SK-N-MC (cell line): ENCODE data around the gene GPATCH2.

ENCODE experiments used
- DNase-seq: peaks from one replicate; pipeline ENCODE4 v3.0.0-alpha.2; 2011; ENCODE audit warnings: low read depth, low spot score
- H3K27ac ChIP-seq: fragments of 200-600 bp; sonication (generic); 2 replicates; pipeline ENCODE4 v1.5.1; 2016; ENCODE audit warnings: mixed run types
- H3K36me3 ChIP-seq: fragments of 200-600 bp; sonication (generic); 2 replicates; pipeline ENCODE4 v1.6.1; 2017; ENCODE audit warnings: antibody characterized with exemption, low read length, mixed read lengths; ENCODE audit not compliant: insufficient read depth
- H3K4me3 ChIP-seq: fragments of 200-600 bp; sonication (generic); 2 replicates; pipeline ENCODE4 v1.5.1; 2016
- H3K9ac ChIP-seq: fragments of 200-600 bp; sonication (generic); 2 replicates; pipeline ENCODE4 v1.8.0; 2017; ENCODE audit warnings: mixed run types, mixed read lengths; ENCODE audit not compliant: insufficient read length
- H3K9me3 ChIP-seq: fragments of 200-600 bp; sonication (generic); 2 replicates; pipeline ENCODE4 v1.6.1; 2017; ENCODE audit warnings: low read depth, mild to moderate bottlenecking, antibody characterized with exemption, low read length, moderate library complexity, mixed read lengths
- EZH2 ChIP-seq: fragments of 200-600 bp; sonication (generic); IDR thresholded peaks from one replicate; pipeline ENCODE4 v1.6.1; 2017; ENCODE audit warnings: antibody characterized with exemption
- FOXP2 ChIP-seq: optimal IDR thresholded peaks from 2 replicates; pipeline ENCODE3; 2011; ENCODE audit warnings: mild to moderate bottlenecking, moderate library complexity; ENCODE audit not compliant: insufficient read depth; ENCODE audit errors: extremely low read length, control extremely low read depth
- POLR2AphosphoS5 ChIP-seq: IDR thresholded peaks from 2 replicates; pipeline ENCODE4 v1.6.1; 2012; ENCODE audit warnings: mild to moderate bottlenecking, low read depth, low read length, borderline replicate concordance

Gene GPATCH2

GRCh38 chr1:217493290-217493689 lies 137.6 kb downstream of the GPATCH2 start:
- TF ChIP-seq EZH2, result no peak
- TF ChIP-seq FOXP2, result no peak
- no peak for TF ChIP-seq POLR2AphosphoS5
- Histone ChIP-seq H3K9me3 (no peaks in the 10 kb centered on the region), H3K4me3 (no peak overlapping the region), H3K36me3 (no peaks in the 10 kb centered on the region), H3K27ac (no peak overlapping the region), H3K9ac (no peak overlapping the region)
- no peak for DNase-seq

- H3K27ac ChIP-seq, result no peak overlapping the region
- H3K36me3 ChIP-seq, result no peaks in the 10 kb centered on the region
- H3K4me3 ChIP-seq, result no peak overlapping the region
- no peak overlapping the region for H3K9ac ChIP-seq
- DNase-seq, result no peak
- TF ChIP-seq POLR2AphosphoS5 (no peak), FOXP2 (no peak), EZH2 (no peak)
- no peaks in the 10 kb centered on the region for H3K9me3 ChIP-seq
These were observed 146.0 kb downstream of the GPATCH2 start for GRCh38 chr1:217484871-217485270.

GRCh38 chr1:217482356-217483102 lies 148.4 kb downstream of the GPATCH2 start:
- Histone ChIP-seq H3K27ac (no peak overlapping the region), H3K36me3 (no peaks in the 10 kb centered on the region), H3K9me3 (no peaks in the 10 kb centered on the region), H3K9ac (no peak overlapping the region), H3K4me3 (no peak overlapping the region)
- DNase-seq, result no peak
- no peak for TF ChIP-seq FOXP2
- TF ChIP-seq EZH2, result no peak
- no peak for TF ChIP-seq POLR2AphosphoS5

- no peak overlapping the region for H3K4me3 ChIP-seq
- no peaks in the 10 kb centered on the region for H3K9me3 ChIP-seq
- no peak for DNase-seq
- H3K9ac ChIP-seq, result no peak overlapping the region
- no peaks in the 10 kb centered on the region for H3K36me3 ChIP-seq
- TF ChIP-seq EZH2 (no peak), FOXP2 (no peak), POLR2AphosphoS5 (no peak)
- H3K27ac ChIP-seq, result no peak overlapping the region
These were observed 152.4 kb downstream of the GPATCH2 start for GRCh38 chr1:217478450-217478849.

GRCh38 chr1:217472915-217473314 lies 158.0 kb downstream of the GPATCH2 start:
- Histone ChIP-seq H3K27ac (no peak overlapping the region), H3K36me3 (no peaks in the 10 kb centered on the region), H3K9ac (no peak overlapping the region), H3K9me3 (no peaks in the 10 kb centered on the region), H3K4me3 (no peak overlapping the region)
- TF ChIP-seq FOXP2 (no peak), POLR2AphosphoS5 (no peak), EZH2 (no peak)
- DNase-seq, result no peak

- no peak overlapping the region for H3K27ac ChIP-seq
- H3K9me3 ChIP-seq, result no peaks in the 10 kb centered on the region
- H3K4me3 ChIP-seq, result no peak overlapping the region
- TF ChIP-seq POLR2AphosphoS5 (no peak), EZH2 (no peak), FOXP2 (no peak)
- no peaks in the 10 kb centered on the region for H3K36me3 ChIP-seq
- no peak overlapping the region for H3K9ac ChIP-seq
- DNase-seq, result no peak
These were observed 159.5 kb downstream of the GPATCH2 start for GRCh38 chr1:217471403-217471802.

- no peak overlapping the region for H3K27ac ChIP-seq
- TF ChIP-seq EZH2, result no peak
- TF ChIP-seq FOXP2, result no peak
- DNase-seq, result no peak
These were observed 160.9 kb downstream of the GPATCH2 start for GRCh38 chr1:217469983-217470382.

GRCh38 chr1:217465102-217465501 lies 165.8 kb downstream of the GPATCH2 start:
- no peak for DNase-seq
- Histone ChIP-seq H3K27ac (no peak overlapping the region), H3K9ac (no peak overlapping the region), H3K36me3 (no peaks in the 10 kb centered on the region), H3K9me3 (no peaks in the 10 kb centered on the region), H3K4me3 (no peak overlapping the region)
- no peak for TF ChIP-seq EZH2
- TF ChIP-seq FOXP2, result no peak
- TF ChIP-seq POLR2AphosphoS5, result no peak

More at GRCh38 chr1:217469983-217470382, 160.9 kb downstream of the GPATCH2 start:
- H3K9ac ChIP-seq, result no peak overlapping the region
- no peaks in the 10 kb centered on the region for H3K9me3 ChIP-seq
- H3K4me3 ChIP-seq, result no peak overlapping the region
- no peaks in the 10 kb centered on the region for H3K36me3 ChIP-seq

- Histone ChIP-seq H3K9me3 (no peaks in the 10 kb centered on the region), H3K36me3 (no peaks in the 10 kb centered on the region), H3K27ac (no peak overlapping the region), H3K9ac (no peak overlapping the region), H3K4me3 (no peak overlapping the region)
- TF ChIP-seq POLR2AphosphoS5, result no peak
- TF ChIP-seq FOXP2, result no peak
- TF ChIP-seq EZH2, result no peak
- DNase-seq, result no peak
These were observed 168.2 kb downstream of the GPATCH2 start for GRCh38 chr1:217462666-217463065.
